Activated T-helper 9 cell treated with anti-CD3 and anti-CD28 coated beads, Interleukin-2, amount 50 U/mL, for 16 hours (primary cell): ENCODE results near the gene CATSPERD.

Source experiments
- DNase-seq: peaks from one replicate; pipeline ENCODE4 v3.0.0-alpha.2; 2020; ENCODE audit warnings: low read depth

CATSPERD gene

GRCh38 chr19:5785423-5785822 lies 65.0 kb downstream of the CATSPERD start:
- no peak for DNase-seq

- no peak for DNase-seq
Measured at GRCh38 chr19:5786593-5787408, 66.4 kb downstream of the CATSPERD start.

DNA sequence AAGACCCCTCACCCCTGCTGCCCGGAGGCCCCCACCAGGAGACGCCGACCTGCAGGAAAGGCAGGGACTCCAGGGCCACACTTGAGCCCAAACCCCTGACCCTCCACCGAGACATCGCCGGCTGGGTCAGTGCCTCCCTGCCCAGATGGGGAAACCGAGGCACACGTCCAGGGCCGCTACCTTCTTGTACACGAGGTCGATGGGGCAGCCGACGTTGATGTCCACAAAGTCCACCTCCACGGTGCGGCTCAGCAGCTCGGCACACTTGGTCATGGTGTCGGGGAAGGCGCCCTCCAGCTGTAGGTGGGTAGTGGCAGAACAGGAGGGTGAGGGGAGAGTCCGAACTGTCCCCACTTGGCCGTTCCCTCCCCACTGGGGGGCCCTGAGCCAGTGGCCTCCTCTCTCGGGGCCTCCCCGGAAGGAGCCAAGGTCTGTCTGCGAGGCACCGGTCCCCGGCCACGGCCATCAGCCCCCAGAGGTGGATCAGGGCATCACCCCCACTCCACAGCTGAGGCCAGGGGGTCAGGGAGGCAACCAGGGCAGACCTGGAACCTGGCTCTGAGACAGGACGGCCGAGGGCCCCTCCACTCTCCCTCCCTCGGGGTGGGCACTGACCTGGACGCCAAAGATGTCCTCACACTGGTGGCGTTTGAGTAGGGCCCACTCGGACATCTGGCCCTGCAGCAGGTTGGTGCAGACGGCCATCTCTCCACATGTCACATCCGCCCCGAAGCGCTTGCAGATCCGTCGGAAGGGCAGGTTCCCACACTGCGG lies 67.2 kb downstream of the CATSPERD start:
- DNase-seq, result no peak

DNA sequence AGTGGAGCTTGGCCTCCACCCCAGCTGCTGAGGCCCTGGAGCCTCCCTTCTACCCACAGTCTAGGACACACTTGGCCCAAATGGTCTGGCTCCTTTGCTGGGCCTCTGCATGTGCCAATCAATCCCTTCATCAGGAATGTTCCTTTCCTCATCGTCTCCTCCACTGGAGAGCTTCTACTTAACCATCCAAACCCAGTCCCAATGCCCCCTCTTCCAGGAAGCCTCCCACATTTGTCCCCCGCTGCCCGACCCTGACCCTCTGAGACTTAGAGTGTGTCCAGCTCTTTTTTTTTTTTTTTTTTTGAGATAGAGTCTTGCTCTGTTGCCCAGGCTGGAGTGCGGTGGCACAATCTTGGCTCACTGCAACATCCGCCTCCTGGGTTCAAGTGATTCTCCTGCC lies 68.0 kb downstream of the CATSPERD start:
- DNase-seq, result no peak

DNA sequence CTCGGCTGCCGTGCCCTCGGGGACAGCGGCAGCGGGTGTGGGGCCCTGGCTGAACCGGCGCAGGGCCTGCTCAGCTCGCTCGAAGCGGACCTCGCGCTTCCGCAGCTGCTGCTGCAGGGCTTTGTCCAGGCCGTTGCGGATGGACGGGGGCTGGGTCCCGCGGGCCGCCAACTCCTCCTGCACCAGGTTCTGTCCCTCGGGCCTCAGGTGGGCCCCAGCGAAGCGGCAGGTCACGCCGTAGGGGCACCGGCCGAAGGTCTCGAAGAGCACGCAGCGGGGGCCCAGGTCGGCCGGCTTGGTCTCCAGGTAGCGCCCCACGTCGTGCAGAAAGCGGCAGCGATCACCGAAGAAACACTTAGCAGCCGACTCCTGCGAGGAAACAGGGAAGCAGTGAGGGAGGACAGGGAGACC lies 68.9 kb downstream of the CATSPERD start:
- no peak for DNase-seq

GRCh38 chr19:5789886-5790558 lies 69.6 kb downstream of the CATSPERD start:
- DNase-seq, result no peak

- DNase-seq, result peak; percentile 91
Measured at GRCh38 chr19:5790559-5791520, 70.4 kb downstream of the CATSPERD start, which contains the start of gene DUS3L. Gene DUS3L, minus strand, starts transcription at chr19:5791163. Its CDS starts 22 bp downstream, at chr19:5791141.

- DNase-seq, result no peak
Measured at GRCh38 chr19:5792224-5792623, 71.8 kb downstream of the CATSPERD start.

DNA sequence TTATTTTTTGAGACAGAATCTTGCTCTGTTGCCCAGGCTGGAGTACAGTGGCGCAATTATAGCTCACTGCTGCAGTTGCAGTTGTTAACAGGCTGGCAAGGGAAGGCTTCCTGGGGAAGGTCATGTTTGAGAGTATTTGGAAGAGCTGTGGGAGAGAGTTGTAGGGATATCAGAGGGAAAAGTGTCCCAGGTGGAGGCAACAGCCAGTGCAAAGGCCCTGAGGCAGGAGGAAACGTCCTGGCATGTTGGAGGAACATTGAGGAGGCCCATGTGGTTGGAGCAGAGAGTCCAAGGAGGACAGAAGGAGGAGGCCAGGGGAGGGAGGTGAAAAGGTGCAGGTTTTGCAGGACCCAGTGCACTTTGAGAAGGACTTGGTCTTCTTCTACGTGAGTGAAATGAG lies 72.8 kb downstream of the CATSPERD start:
- no peak for DNase-seq

DNA sequence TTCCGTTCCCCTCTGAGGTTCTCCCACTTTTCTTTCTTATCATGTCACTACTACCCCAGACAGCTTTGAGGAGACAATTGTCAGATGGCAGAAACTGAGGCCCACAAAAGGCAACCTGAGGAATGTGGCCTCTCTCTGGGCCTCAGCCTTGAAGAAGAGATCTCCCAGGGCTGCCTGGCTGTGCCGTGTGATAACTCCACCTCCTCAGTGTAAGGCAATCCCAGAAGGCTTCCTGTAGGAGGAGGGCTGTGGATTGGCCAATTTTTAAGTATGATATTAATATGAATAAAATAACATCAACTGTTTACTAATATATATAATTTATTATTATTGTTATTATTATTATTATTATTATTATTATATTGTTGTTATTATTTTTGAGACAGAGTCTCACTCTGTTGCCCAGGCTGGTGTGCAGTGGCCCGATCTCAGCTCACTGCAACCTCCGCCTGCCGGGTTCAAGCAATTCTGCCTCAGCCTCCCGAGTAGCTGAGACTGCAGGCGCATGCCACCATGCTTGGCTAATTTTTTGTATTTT lies 75.0 kb downstream of the CATSPERD start:
- DNase-seq, result no peak

- DNase-seq, result no peak
Measured at GRCh38 chr19:5798244-5798643, 77.8 kb downstream of the CATSPERD start.

GRCh38 chr19:5799247-5800241 lies 79.1 kb downstream of the CATSPERD start:
- DNase-seq, result no peak

DNA sequence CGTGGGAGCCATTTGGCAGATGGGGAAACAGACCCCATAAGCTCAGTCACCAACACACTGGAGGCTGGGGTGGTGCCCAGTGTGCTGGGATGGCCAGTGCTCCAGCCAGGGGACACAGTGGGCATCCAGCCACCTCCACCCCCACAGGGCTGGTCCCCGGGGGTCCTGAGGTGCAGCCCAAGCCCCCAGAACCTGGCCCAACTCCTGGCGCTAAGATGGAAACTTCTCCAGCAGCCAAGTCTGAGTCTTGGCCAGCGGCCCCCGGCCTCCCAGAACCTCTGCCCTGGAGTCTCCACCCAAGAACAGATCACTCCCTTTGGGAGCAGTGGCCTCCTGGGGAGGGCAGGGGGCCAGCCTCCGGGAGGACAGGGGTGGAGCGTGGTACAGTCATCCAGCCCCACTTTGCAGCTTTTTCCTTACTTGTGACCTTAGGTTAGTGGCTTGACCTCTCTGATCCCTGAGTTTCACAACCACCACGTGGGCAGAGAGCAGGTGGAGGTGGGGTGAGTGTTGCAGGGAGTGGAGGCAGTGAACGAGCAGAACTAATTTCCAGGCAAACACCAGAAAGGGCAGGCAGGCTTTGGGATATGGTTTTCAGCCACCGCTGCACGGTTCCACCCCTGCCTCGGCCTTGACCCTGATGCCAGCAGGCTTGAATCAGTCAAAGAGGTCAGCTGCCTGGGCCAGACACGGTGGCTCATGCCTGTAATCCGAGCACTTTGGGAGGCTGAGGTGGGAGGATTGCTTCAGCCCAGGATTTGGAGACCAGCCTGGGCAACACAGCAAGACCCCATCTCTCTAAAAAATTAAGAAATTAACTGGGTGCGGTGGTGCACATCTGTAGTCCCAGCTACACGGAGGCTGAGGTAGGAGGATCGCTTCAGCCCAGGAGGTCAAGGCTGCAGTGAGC lies 80.2 kb downstream of the CATSPERD start:
- DNase-seq, result no peak

GRCh38 chr19:5801796-5802619 lies 81.6 kb downstream of the CATSPERD start:
- no peak for DNase-seq

DNA sequence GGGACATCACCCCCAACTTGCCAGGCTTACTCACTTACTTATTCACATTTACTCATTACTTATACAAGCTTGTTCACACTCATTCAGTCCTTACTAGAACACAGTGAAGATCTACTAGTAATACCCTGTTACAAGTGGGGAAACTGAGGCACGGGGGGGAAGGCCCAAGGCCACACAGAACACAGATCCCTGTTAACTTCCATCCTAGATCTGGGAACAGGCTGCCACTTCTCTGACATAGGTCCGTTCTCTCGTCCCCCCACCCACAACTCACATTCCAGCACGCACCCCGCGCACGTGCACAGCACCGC lies 83.0 kb downstream of the CATSPERD start:
- no peak for DNase-seq

DNA sequence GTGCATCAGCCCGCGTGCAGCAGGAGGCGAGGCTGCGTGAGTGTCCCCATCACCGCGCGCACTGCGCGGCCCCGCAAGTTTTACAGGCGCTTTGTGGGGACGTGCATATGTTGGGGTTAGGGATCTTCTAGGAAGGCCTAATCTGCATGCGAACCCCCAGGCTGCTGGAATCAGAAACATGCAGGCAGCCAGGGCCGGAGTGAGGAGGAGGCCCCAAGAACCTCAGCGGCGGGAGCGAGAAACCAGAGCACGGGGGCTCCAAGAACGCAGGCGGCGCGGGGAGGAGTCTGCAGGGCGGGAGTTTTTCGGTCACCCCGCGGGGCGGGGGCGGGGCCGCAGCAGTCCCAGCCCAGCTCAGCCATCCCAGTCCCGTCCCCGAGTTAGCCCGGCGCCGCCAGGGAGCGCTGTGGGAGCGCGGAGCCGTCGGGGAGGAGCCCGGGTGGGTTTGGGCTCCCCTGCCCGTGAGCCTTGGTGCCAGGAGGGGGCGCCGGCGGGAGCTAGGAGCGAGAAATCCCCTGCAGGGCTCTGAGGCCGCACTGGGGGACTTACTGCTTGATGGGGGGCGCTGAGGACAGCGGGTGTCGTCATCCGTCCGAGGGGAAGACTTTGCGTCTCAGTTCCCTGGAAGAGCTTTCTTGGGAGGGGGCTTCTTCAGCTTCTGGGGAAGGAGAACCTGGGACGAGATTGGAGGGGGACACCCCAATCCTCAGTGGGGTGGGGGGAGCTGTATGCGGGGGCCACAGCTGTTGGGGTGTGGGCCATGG lies 83.5 kb downstream of the CATSPERD start:
- peak; percentile 90 for DNase-seq
